GM23248 (cell line): ENCODE results near the gene PPP2R2B.

Source experiments
- EZH2 ChIP-seq: fragments of 200-600 bp; sonication (generic); IDR thresholded peaks from 2 replicates; pipeline ENCODE4 v1.6.1; 2018; ENCODE audit warnings: antibody characterized with exemption, mild to moderate bottlenecking; ENCODE audit not compliant: insufficient read depth, poor library complexity, severe bottlenecking
- EZH2phosphoT487 ChIP-seq: fragments of 200-600 bp; sonication (generic); IDR thresholded peaks from 2 replicates; pipeline ENCODE4 v1.6.1; 2018; ENCODE audit warnings: antibody characterized with exemption, moderate library complexity, mild to moderate bottlenecking, low read depth; ENCODE audit not compliant: insufficient read depth

GRCh38 chr5:146813346-146814157 is 65.0 kb downstream of the PPP2R2B start:
- TF ChIP-seq EZH2: no peak
- TF ChIP-seq EZH2phosphoT487: no peak
